CD4-positive, alpha-beta T cell treated with Interleukin-2 at 100 ng/mL for 4 hours (primary cell): Measurements from ENCODE around the gene FAM222B.

Source experiments
- DNase-seq: peaks from one replicate; pipeline ENCODE4 v3.0.0-alpha.2; 2020; ENCODE audit warnings: low spot score

The FAM222B gene

DNA sequence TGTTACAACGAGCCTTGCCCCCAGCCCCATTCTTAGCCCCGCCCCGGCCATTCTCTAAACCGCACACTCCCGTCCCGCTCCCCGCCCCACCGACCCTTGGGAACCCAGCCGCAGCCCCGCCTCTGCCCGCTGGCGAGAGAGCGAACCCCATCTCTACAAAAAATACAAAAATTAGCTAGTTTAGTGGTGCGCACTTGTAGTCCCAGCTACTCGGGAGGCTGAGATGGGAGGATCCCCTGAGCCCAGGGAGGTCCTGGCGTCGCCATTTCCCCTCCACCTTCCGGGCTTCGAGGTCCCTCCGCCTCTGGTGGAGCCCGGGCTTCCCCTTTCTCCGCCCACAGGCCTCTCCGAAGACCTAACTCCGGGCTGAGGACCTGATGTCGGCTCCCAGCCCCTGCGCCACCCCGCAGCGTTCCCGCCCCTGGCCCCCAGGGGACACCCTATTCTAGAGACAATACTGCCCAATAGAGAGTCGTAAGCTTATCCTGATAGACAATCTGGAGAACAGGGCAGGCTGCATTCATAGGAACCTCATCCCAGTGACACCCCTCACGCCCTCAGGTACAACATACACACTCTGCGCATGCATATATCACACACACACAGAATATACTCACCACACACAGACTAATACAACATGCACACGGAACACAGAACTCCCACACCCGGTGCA lies 130.4 kb downstream of the FAM222B start:
- peak; percentile 61 for DNase-seq

DNA sequence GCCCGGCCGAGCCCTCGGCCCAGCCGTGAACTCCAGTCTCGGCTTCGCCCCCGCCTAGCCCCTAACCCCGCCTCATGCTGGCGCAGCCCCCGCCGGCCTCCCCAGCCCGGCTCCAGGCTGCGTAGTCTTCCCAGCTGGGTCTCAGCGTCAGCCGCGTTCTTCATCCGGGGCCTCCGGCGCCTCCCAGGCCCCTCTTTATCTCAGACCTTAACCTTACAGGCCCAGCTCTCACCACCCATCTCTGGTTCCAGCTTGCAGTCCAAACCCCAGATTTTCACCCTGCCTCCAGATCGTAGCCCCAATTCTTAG lies 130.9 kb downstream of the FAM222B start, which contains the start of gene PROCA1:
Gene PROCA1 (minus strand): TSS at position 166 of the 309 bp plus-strand sequence. CDS start 228 bp downstream, outside the sequence.
- no peak for DNase-seq

- peak; percentile 91 for DNase-seq
Measured at GRCh38 chr17:28710861-28711722, 131.5 kb downstream of the FAM222B start.

DNA sequence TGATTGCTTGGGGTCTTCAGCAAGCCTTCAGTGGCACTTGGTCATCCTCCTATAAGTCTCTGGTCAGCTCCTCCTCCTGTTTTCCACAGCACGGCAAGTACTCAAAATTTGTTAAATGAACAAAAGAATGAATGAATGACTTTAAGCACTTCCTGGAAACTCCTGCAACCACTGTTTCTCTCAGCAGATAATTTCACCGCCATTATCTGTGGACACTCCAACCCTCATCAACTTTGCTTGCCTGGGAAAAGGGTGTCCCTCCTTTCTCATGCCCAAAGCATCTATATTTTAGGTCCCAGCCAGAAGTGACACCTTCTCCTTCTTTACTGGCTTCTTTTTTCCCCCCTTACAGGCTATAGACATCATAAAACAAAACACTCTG lies 135.3 kb downstream of the FAM222B start:
- DNase-seq, result no peak

DNA sequence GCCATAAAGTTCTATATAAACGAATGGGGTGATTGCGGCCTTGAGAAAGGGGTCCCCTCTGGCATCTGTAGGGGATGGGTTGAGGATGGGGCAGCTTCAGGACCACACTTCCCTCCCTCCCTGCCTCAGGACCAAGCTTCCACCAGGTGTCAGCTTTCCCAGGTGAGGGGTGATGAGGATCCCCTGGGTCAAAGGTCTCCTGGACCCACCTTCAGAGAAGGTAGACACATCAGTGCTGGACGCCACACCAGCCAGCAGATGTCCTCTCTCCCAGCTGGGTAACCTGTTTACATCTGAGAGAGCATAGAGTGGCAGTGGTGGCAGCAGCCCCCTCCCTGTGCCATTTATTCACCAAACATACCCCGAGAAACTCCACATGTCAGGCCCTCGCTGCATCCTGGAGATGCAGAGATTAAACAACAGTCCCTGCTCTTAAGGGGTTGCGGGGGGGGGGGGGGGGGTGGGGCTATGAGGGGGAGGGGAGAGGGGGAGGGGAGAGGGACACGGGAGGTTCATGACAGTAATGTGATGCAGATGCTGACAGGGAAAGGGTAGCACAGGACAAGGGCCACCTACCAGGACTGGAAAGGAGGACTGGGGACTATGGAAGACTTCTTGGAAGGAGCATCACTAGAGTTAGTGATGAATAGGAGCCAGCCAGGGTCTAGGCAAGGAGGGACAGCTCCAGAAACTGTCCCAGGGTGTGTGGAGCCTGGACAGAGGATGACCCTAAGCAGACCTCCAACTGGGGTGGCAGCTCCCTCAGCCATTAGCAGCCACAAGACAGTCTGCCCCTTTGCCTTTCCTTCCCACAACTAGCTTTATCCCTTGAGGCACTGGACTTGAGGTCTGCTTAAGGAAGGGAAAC lies 135.9 kb downstream of the FAM222B start:
- no peak for DNase-seq
